Measurements from ENCODE around the gene LMBRD2.

LMBRD2 gene

GRCh38 chr5:36049949-36050348 lies 101.7 kb downstream of the LMBRD2 start:
- TF ChIP-seq CTCF (IDR thresholded peaks at IDR 0.05), result no peak
